NCI-H526 (cell line): ENCODE results near the gene FZD2.
"Not testable (repeated sequence)": the region's sequence is repeated elsewhere in the genome, so short reads cannot be mapped to it uniquely, and the experiment has no call there.

ENCODE experiments used
- DNase-seq, 2 experiments: peaks; one replicate each; lab custom pipeline; 2025; lab: John Stamatoyannopoulos, UW

The FZD2 gene

DNA sequence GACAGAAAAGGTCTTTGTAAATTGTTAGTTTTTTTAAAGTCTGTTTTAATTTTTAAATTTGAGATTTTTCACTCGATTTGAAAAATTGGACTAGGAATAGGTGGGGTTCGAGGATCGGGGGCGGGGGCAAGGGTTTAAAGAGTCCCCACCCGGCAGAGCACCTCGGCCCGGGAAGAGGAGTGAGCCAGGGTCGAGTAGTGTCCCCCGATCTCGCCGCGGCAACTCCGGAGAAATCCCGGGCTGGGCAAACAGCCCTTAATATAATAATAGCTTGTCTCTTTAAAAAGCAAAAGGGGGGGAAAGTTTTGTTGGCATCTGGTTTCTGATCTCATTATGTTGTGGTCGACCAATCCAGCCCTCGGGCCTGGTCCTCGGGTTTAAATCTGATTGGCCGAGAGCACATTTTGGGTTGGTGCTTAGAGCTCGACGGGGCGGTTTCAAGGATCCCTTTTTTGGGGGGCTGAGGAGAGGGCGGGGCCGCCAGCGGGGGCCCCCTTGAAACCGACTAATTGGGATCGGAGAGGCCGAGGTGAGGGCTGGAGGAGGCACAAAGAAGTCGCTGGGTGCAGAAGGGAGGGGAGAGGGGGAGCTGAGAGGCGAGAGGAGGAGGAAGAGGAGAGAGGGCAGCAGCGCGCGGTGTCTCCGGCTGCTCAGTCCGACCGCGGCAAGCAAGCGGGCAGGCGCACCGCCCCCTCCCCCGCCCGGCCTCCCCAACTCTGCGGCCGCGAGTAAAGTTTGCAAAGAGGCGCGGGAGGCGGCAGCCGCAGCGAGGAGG, at the start of gene FZD2:
TSS of gene FZD2 (plus strand) at position 653 of the 775 bp plus-strand sequence. CDS start 205 bp downstream, outside the sequence.
- DNase-seq = peak; percentile 73 to 84

DNA sequence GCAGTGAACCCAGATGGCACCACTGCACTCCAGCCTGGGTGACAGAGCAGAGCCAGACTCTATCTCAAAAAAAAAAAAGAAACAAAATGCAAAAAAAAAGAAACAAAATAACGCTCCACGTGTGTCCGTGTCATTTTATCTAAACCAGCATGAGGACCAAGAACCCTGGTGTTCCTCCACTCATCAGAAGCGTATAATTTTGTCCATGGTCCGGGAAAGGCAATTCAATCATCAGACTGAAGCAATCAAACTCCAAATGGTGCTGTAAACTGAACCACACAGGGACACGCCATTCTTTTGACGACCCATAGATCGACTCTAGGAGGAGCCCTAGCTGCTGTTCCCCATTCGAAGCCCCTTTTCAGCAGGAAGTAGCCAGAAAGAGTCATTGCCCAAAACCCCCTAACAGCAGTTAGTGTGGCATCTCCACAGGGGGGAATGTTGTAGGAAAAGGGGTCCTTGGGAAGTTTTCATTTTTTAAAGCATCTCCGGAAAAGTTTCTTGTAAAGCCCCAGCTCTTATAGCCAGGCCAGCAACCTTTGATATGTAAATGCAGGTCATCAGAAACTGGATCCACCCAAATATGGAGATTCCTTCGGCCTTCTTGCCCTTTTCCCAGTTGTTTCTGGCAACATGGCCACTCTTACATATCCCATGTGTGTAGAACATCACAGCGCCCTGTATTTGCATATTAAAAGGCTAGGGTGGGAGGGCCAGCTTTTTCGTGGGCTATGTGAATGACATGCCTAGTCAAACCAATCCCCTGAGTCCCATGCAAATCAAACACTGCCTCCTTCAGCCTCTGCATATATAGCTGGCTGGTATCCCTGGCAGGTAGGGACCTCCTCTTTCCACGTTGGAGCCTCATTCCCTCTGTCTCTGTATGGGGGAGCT, 45.8 kb upstream of the FZD2 start:
- peak; percentile 95 for DNase-seq

DNA sequence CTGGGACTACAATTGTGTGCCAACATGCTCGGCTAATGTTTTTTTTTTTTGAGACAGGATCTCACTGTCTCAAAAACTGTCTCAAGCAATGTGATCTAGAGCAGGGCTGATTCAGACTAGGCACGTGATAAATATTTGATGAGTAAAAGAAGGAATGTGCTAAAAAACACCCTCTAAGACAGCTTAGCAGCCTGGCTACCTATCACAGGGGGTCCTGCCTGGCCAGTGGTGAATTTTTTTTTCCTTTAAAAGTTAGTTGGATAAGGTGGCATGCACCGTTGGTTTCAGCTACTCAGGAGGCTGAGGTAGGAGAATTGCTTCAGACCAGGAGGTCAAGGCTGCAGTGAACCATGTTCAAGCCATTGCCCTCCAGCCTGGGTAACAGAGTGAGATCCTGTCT, 39.3 kb upstream of the FZD2 start:
- DNase-seq = no peak

DNA sequence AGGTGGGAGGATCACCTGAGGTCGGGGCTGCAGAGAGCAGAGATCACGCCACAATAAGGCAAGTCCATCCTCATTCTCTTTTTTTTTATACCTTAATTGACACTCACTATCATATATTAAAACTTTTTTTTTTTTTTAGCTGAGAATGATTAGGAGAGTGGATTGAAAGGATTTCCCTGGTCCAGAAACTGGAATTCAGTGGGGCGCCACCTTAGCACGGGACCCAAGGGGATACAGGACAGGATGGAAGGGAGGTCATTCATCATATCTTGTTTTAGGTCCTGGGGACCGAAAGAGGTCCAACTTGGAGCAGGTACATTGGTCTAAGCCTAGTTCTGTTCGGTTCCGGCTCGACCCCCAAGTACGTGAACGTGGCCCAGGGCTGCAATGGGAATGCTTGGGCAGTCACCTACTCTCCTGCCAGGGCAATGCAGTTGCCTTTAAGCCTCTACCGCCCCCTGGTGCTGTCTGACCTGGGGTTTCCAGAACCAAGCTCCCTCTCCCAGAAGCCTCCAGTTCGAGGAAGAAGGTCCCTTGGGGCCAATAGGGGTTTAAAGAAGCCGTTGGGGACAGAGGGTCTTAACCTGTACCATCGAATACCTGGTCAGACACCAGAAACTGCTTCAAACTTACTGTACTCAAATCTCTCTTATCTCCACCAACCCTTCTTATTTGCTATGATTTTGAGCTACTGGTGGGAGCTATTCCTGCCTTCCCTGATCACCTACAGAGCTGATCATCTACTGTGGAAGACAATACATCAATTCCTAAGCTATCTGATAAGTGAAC, 34.2 kb upstream of the FZD2 start:
- peak; percentile 73 to 94 for DNase-seq

DNA sequence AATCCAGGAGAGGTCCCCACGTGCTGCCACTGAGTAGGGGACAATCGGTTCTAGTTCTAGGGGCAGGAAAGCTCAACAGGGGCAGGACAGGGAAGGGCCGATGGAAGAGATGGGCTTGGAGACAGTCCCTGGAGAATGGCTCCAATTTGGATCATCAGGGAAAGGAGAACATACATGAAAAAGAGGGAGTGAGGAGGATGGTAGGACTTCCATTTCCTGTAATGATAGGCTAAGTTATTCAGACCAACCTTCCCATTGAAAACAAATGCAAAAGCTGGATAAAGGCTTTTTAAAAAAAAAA, 33.7 kb upstream of the FZD2 start:
- no peak for DNase-seq

DNA sequence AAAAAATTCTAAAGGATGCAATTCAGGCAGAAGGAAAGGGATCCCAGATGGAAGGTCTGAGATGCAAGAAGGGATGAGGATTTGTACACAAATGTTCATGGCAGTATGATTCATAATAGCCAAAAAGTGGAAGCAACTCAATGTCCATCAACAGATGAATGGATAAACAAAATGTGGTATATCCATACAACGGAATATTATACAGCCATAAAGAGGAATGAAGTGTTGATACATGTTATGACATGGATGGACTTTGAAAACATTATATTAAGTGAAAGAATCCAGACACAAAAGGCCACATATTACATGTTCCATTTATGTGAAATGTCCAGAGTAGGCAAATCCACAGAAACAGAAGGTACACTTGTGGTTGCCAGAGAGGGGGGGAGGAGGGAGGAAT, 30.2 kb upstream of the FZD2 start:
- no peak for DNase-seq

DNA sequence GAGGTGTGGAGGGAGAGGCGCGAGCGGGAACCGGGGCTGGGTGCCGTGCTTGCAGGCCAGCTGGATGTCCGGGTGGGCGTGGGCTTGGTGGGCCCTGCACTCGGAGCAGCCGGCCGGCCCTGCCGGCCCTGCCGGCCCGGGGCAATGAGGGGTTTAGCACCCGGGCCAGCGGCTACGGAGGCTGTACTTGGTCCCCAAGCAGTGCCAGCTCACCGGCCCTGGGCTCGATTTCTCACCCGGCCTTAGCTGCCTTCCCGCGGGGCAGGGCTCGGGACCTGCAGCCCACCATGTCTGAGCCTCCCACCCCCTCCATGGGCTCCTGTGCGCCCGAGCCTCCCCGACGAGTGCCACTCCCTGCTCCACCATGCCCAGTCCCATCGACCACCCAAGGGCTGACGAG, 29.3 kb upstream of the FZD2 start:
- no peak for DNase-seq

DNA sequence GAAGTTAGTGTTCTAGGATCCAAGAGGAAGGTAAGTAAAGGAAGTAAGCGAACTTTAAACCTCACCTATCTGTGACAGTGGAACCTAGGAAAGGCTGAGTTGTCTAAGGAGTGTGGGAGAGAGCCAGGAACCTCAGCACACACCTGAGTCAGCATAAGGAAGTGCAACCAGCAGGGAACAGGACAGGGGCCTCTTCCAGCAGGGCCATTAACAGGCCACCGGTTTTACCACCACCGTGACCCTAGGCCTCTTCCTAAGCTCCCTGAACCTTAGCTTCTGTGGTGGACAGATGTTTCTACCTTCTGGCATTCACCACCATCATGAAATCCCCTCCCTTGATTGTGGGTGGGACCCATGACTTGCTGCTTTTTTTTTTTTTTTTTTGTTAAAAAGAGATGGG, 27.4 kb upstream of the FZD2 start:
- no peak for DNase-seq

DNA sequence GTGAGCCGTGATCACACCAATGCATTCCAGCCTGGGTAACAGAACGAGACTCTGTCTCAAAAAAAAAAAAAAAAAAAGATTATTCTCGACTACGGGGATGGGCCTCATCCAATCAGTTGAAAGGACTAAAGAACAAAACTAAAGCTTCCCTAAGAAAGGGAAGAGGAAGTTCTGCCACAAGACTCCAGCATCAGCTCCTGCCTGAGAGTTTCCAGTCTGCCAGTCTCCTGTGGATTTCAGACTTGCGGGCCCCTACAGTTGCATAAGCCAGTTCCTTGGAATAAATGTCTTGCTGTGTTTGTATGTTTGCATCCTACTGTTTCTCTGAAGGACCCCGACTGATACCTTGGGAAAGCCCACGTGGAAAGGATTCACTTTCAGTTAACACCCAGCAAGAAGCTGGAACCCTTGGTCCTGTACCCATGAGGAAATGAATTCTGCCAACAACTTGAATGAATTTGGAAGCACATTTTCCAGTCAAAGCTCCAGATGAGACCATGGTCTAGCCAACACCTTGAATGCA, 26.3 kb upstream of the FZD2 start:
- DNase-seq = no peak

DNA sequence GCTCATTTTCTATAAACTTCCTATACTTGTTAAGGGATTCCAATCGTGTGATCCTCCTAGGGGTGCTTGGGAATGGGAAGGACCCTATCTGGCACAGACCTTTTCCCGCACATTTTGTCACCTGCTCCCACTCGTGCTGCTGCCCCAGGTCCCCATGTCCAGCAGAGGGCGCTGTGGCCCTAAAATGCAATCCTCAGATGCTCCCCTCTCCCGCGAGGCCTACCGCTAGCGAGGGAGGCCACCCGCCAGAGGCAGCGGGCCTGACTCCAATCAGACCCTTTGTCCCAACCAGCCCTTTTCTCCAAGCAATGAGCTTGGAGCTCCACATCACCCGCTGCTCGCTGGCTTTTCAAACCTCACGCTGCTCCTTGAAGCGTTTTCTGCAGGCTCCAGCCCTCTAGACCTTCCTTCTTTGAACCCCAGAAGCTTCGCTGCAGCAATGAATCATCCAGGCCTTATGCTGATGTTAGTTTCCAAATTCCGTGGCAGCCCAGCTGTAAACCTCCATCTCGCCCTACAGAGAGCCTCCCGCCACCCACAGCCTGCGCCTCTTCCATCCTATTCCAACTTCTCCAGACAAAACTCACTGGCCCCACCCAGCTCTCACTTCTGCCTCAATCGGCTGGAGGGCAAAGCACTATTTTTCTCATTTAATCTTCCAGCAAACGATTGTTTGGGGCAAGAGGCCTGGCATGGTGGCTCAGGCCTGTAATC, 23.6 kb upstream of the FZD2 start:
- peak; percentile 78 to 95 for DNase-seq

DNA sequence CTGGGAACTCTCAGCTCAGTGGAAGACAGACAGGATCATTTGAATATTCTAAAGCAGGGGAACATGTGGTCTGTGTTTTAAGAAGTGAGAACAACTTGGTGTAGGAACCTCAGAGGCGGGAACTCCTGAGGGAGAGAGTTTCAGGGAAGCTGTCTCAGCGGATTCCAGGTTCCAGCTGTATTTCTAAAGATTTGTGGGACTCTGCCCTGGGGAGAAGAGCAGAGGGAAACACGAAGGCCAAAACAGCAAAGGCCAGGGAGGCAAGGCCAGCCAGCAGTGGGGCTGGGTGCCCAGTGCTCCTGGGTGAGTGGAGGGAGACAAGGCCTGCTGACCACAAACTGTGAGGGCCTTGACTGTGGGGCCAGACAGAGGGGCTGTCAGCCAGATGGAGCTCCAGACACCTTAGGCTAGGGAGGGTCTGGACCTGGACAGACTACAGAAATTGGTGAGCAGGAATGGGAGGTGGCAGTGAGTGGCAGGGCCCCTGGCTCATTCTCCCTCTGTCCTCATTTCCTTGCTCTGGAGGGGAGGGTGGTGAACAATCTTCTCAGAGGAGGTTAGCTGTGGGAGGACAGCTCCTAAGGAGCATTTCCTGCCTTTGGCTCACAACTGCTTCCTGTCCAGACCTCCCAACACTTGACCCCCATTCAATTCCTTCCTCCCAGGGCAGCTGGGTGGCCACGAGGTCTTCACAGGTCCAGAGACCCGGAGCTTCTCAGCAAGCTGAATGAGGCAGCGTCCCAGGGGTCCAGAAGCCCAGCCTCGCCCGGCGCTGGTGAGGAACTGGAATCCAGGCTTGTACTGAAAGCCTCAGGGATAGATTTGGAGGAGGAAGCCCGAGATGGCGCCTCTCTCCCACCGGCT, 21.0 kb upstream of the FZD2 start:
- no peak for DNase-seq

DNA sequence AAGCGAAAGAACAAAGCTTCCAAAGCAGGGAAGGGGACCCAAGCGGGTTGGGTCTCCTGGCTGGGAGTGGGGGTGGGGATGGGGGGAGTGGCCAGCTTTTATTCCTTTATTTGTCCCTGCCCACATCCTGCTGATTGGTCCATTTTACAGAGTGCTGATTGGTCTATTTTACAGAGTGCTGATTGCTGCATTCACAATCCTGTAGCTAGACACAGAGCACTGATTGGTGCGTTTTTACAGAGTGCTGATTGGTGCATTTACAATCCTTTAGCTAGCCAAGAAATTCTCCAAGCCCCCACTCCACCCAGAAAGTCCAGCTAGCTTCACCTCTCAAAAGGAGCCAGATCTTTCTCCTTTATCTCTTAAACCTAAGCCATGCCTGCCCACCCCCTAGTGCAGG, 19.4 kb upstream of the FZD2 start:
- not testable (repeated sequence) for DNase-seq

DNA sequence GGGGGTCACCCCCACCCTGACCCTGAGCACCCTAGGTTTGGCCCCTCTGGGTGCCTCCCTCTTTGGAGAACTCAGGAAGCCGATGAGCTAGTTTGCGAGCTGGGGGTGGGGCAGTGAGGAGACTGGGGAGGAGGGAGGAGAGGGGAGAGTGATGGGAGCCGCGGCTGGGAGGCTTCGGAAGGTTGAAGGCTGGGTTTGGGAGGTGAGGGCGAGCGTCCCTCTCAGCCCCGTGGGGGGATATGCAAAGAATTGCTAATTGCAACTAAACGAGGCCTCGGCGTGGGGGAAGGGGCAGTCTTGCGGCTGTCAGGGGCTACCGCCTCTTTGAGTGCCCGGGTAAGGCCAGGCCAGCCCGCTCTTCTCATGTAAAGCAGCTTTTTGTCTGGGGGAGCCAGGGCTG, 17.6 kb upstream of the FZD2 start:
- peak in 1 of 2 experiments; percentile 38 for DNase-seq

DNA sequence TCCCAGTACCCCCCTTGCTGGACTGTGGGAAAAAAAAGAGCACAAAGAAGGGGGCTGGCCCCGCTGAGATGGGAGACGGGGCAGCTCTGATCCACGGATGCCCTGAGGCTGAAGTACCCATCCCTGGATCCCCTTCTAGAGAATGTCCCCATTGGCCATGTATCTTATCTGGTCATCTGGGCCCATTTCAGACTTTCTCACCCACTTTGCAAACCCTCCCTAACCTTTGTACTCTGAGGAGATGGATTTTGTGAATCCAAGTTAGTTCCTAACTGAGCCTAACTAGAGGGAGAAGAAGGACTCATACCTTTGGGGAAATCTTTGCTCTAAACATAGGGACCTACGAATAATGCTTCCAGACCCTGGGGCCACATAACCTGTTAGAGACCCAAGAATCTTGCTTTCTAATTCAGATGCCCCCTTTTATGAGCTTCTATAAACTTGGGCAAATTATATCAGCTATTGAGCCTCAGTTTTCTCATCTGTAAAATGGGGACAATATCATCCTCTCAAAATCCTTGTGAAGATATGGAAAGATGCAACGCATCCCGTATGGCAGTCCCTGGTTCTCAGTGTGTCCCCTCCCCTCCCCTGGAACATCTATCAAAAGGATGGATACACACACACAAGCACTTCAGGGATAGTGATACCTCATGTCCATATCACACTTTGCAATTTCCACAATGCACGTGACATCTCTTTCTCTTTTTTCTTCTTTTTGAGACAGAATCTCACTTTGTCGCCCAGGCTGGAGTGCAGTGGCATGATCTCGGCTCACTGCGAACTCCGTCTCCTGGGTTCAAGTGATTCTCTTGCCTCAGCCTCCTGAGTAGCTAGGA, 16.8 kb upstream of the FZD2 start:
- DNase-seq = no peak

DNA sequence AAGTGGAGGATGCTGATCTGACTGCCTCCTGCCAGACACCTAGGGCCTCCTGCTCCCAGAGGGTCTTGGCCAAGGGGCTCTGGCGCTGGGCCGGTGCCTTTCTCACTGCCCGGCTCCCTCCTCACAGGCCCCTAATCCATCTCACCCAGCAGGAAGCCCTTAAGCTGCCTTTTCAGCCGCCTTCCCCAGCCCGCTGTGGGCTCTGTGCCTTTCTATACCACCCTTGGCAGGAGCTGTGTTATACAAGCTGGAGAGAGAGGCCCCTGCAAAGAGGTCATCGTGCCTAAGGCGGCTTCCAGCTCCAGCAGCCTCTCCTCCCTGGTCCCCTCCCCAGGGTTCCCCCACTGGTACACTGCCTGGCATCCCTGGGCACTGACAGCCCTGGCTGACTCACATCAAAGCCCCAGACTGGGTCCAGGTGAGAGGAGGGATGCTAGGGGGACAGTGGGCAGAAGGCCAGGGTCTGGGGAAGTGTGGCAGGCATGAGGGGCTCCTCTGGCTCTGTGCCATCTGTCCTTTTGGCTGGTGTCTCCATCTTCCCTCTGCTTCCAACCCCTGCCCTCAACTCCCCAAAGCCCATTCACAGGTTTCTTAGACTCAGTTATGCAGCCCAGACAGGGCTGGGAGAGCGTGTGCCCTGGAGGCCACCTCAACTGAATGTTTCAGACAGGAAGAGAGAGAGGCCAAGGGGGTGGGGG, 15.3 kb upstream of the FZD2 start:
- no peak for DNase-seq

DNA sequence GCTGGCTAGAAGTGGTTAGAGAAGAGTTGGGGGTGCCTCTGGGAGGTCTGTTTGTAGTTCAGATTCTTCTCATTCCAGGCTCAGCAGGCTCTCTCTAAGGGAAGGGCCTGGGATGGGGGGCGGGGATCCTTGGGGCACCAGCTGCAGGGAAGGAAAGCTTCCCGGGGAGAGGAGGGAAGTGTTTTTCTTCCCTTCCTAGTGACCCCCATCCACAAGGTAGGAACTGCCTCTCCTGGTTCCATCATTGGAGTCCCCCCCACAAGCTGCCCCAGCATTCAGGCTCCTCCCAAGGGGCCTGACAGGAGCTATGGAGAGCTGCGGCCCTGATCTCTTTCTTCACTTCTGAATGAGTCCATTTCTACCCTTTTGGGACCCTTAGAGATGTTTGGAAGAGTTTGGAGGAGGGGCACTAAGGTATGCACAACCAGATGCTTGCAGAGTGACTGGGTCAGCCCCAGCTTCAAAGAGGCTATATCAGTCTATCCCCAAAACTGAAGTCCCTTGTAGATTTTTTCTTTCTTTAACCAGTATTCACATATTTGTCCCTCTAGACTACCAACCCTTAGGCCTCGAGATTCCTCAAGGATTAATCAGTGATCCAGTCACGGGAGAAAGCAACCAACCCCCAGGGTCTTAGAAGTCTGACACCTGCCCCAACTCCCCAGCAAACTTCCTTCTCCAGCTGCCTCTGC, 13.9 kb upstream of the FZD2 start:
- no peak for DNase-seq

DNA sequence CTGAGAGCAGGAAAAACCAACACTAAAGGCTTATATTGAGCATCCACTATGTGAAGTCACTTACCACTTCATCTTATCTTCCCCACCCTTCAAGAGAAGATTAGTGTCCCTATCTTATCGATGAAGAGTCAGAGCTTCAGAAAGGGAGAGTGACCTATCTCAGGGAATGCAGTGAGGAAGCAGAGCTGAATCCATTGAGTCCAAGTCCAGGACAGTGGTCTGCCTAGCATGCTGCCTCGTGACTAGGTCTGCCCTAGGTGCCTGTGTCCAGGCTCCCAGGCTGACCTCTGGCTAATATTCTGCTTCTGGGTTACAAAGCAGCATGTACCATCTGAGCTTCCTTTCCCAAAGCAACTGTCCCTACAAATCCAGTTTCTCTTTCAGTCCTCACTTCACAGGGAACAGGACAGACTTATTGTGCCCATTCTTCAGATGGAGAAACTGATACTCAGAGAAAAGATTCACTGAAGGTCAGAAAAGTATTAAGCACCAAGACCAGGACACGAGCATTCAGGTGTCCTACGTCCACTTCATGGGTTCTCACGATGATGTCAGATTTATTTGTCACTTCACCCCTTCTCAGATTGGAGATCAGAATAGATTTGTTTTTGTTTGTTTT, 13.3 kb upstream of the FZD2 start:
- no peak for DNase-seq
